Hippocampal formation (tissue), 2 donors: ENCODE measurements around the gene THRAP3.
"Not testable (repeated sequence)": the region's sequence is repeated elsewhere in the genome, so short reads cannot be mapped to it uniquely, and the experiment has no call there.

Source experiments
- DNase-seq, 2 donors: peaks; one replicate each; lab custom pipeline; 2025; lab: John Stamatoyannopoulos, UW

Gene THRAP3, protein sequence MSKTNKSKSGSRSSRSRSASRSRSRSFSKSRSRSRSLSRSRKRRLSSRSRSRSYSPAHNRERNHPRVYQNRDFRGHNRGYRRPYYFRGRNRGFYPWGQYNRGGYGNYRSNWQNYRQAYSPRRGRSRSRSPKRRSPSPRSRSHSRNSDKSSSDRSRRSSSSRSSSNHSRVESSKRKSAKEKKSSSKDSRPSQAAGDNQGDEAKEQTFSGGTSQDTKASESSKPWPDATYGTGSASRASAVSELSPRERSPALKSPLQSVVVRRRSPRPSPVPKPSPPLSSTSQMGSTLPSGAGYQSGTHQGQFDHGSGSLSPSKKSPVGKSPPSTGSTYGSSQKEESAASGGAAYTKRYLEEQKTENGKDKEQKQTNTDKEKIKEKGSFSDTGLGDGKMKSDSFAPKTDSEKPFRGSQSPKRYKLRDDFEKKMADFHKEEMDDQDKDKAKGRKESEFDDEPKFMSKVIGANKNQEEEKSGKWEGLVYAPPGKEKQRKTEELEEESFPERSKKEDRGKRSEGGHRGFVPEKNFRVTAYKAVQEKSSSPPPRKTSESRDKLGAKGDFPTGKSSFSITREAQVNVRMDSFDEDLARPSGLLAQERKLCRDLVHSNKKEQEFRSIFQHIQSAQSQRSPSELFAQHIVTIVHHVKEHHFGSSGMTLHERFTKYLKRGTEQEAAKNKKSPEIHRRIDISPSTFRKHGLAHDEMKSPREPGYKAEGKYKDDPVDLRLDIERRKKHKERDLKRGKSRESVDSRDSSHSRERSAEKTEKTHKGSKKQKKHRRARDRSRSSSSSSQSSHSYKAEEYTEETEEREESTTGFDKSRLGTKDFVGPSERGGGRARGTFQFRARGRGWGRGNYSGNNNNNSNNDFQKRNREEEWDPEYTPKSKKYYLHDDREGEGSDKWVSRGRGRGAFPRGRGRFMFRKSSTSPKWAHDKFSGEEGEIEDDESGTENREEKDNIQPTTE

DNA sequence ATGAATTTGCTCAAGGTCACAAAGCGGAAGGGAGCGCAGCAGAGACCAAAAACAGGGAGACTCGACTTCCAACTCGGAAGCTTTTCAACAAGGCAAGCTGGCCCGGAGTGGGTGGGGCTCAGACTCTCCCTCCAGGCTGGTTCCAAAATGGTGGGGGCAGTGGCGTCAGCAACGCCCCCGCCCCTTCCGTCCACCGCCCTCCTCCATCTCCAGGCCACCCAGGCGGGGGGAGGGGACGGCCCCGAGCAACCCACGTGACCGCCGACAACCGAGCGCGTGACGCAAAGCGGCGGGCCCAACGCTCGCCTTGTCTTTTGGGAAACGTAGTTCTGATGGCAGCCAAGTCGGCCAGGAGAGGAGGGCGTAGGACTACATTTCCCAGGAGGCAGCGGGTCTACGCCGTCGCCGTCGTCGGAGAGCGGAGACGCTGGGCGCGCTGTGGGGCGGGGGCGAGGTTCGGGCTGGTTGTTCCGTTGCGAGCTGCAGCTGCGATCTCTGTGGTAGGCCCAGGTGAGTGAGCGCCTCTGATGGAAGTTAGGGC is at the start of gene THRAP3:
Gene THRAP3 (plus strand): TSS at position 448 of the 541 bp plus-strand sequence. CDS start 58,121 bp downstream, outside the sequence.
- DNase-seq, result peak; percentile 99

- DNase-seq, result no peak
These were observed 49.5 kb upstream of the THRAP3 start for GRCh38 chr1:36174713-36175112.

DNA sequence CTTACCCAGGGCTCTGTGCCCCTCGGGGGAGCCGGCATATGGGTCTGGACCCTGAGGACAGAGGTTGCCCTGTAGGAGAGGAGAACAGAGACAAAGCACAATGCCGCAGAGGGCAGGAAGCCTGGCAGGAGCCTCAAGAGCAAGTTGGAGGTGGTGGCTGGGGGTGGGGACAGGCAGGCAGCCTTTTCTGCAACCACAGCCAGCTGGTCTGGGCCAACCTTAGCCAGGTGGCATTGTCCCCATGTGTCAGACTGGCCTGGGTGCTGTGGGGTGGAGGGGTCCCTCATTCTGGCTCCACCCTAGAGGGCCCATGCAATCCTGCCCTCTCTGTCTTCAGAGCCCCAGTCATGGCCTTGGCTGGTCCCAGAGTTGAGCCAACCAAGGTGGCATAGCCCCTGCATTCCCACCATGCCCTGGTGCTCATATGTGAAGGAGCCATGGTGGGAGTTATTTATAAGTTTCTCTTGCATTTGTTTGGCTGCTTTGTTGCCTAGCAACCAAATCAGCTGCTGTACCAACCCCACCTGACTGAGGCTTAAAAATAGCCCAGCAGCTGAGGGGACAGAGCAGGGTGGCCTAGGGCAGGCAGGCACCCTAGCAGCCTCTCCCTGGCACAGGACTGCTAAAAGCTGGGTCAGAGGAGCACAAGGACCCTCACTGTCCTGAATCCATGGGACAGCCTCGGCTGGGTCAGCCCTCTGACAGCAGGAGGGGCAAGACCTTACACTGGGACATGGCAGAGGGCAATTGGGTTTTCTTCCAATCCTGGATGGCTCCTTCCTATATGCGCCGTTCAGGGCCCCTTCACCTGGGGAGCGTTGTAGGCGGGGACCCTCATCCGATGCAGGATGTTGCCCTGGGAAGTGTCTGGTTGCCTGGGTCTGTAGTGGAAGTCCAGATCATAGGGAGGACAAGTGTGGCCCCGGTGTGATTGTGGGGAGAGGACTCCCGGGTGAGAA is 48.8 kb upstream of the THRAP3 start:
- no peak for DNase-seq

DNA sequence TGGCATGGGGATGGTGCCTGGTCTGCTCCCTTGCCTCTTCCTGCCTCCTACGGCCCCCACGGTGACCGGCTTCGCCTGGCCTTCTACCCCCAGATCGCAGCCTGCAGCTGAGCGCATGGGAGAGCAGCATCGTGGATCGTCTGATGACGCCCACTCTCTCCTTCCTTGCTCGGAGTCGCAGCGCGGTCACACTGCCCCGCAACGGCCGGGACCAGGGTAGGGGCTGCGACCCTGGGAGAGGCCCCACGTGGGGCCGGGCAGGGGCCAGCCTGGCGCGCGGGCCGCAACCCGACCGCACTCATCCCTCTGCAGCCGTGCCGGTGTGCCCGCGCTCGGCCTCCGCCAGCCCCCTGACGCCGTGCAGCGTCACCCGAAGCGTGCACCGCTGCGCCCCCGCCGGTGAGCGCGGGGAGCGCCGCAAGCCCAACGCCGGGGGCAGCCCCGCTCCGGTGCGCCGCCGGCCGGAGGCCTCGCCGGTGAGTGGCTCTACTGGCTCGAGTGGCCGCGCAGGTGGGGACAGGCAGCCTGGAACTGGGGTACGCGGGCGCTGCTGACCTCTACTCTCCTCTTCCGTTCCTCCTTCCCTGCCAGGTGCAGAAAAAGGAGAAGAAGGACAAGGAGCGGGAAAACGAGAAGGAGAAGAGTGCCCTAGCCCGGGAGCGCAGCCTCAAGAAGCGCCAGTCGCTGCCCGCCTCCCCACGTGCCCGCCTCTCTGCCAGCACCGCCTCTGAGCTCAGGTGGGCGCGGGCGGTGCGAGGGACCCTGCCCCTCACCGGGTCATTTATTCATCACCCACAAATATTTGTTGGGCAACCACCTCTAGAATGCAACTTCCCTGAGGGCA is 47.9 kb upstream of the THRAP3 start:
- no peak for DNase-seq

GRCh38 chr1:36177589-36178431 is 46.4 kb upstream of the THRAP3 start:
- DNase-seq, result no peak

DNA sequence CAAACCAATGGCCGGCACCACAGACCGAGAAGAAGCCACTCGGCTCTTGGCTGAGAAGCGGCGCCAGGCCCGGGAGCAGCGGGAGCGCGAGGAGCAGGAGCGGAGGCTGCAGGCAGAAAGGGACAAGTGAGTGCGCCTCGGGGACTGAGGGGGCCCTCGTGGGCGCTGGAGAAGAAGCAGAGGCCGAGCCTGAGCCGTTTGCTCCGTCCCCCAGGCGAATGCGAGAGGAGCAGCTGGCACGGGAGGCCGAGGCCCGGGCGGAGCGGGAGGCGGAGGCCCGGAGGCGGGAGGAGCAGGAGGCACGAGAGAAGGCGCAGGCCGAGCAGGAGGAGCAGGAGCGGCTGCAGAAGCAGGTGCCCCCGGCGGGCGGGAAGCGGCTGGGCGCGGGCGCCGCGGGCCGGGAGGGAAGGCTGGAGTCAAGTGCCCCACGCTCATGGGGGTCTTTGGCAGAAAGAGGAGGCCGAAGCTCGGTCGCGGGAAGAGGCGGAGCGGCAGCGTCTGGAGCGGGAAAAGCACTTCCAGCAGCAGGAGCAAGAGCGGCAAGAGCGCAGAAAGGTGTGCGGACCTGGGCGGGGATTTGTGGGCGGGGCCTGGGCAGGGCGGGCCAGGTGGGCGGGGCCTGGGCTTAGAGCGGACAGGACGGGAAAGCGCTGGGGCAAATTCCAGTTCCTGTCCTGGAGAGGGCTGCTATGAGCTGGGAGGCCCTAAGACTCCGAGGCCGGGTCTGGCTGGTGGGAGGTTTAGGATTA is 45.6 kb upstream of the THRAP3 start:
- no peak for DNase-seq

GRCh38 chr1:36179220-36179600 is 45.0 kb upstream of the THRAP3 start:
- DNase-seq, result no peak

DNA sequence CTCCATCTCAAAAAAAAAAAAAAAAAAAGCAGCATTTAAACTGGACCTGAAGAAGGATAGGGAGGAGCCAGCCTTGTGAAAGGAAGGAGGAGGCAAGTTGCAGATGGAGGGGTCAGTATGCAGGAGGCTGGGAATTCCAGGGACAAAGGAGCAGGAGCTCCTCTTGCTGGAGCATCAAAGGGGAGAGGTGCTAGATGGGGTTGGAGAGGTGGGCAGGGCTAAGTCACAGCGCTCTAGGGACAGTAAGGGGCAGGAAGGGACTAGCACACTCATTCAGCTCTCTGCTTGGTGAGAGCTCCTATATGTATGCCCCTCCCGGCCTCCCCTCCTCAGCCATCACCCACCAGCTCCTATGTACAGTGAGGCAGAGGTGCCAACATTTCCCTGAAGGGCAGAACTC is 41.5 kb upstream of the THRAP3 start:
- DNase-seq, result no peak

GRCh38 chr1:36183309-36183856 is 40.9 kb upstream of the THRAP3 start:
- DNase-seq, result no peak

- DNase-seq, result peak; percentile 83 to 85
These were observed 36.2 kb upstream of the THRAP3 start for GRCh38 chr1:36187800-36188593.

DNA sequence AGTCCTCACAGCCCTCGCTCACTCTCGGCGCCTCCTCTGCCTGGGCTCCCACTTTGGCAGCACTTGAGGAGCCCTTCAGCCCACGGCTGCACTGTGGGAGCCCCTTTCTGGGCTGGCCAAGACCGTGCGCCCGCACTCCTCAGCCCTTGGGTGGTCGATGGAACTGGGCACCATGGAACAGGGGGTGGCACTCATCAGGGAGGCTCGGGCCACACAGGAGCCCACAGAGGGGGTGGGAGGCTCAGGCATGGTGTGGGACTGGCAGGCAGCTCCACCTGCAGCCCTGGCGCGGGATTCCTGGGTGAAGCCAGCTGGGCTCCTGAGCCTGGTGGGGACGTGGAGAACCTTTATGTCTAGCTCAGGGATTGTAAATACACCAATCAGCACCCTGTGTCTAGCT is 27.4 kb upstream of the THRAP3 start:
- not testable (repeated sequence) for DNase-seq

- no peak for DNase-seq
These were observed 25.6 kb upstream of the THRAP3 start for GRCh38 chr1:36198641-36199040.

DNA sequence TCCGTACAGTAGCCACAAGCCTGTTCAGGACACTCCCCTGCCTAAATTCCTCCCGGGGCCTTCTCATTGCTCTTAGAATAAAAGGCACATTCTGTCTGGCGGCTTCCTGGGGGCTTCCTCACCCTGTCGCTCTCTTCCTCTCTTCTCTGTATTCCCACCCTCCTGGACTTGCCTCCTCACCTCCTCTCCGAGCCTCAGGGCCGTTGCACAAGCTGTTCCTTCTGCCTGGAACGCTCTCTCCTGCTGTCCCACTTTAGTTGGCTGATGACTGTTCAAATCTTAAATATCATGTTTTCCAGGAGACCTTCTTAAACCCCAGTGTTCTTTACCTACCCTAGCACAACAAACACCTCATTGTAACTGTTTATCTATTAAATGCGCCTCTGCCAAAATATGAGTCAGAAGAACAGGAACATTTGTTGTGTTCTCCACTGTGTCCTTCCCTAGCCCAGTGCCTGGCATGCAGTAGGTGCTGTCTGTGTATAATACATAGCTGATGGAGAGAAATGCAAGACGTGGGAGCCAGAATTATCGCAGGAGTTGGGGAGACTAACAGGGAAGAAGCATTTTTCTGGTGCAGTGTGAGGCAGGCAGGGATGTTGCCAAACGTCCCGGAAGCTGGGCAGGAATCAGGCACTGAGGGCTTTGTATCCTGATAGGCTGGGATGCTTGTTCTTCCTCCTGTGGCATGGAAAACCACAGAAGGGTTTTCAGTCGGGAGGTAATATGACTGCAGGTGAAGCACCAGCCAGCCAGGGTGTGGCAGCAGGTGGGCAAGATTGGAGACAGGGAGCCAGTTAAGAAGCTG is 24.1 kb upstream of the THRAP3 start:
- DNase-seq, result peak in 1 of 2 donors; percentile 37

DNA sequence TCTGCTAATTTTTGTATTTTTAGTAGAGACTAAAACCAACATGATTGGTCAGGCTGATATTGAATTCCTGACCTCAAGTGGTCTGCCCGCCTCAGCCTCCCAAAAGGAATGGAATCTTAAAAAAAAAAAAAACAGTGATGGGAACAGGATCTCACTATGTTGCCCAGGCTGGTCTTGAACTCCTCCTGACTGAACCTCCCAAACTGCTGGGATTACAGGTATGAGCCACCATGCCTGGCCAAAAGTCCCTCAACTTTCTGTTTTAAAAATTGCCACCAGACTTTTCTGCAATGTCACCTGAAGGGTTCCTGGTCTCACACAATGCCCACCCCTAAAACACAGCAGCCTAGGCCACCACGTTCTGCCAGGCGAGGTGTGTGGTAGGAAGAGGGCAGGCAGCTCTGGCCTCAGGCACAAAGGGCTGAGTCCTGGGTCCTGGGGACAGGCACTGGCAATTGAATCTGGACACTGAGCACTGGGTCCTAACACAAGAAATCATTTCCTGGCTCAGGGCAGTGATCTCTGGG is 21.2 kb upstream of the THRAP3 start:
- DNase-seq, result no peak

- DNase-seq, result peak; percentile 59 to 71
These were observed 20.5 kb upstream of the THRAP3 start for GRCh38 chr1:36203554-36204346.
